ENCODE measurements around the gene PDGFB. TPM values are rescaled to one million over a fixed set of nuclear protein-coding genes. Genes with fewer than 3 reads are reported as not detected.

PDGFB gene
- total RNA-seq, 1 experiment from 2014 or later = 20.9 TPM

DNA sequence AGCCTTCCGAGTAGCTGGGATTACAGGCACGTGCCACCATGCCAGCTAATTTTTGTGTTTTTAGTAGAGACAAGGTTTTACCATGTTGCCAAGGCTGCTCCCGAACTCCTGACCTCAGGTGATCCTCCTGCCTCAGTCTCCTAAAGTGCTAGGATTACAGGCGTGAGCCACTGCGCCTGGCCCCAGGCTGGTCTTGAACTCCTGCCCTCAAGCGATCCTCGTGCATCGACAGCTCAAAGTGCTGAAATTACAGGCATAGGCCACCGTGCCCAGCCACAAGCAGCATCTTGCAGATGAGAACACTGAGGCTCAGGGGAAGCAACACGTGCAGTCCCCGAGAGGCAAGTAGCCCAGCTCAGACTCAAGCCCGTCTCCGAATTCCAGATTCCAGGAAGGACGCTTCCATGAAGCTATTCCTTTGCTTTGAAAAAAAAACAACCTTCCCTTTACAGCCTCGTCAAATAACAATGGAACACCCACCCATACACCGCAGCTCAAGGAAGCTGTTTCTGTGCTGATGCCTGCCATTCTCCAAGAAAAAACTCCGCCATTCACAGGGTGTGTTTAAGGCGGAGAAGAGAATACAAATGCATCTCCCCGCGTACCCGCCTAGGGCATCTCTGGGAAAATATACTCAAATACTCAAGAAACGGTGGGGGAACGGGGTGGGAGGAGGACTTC, 34.5 kb upstream of the PDGFB start:
- in situ Hi-C loops (cut with HindIII; ENCODE audit: low pct_unique_long_range_greater_than_20kb, low sequenced_read_pairs) = no loop called here
- DNase-seq (ENCODE audit: low read depth) = no peak

DNA sequence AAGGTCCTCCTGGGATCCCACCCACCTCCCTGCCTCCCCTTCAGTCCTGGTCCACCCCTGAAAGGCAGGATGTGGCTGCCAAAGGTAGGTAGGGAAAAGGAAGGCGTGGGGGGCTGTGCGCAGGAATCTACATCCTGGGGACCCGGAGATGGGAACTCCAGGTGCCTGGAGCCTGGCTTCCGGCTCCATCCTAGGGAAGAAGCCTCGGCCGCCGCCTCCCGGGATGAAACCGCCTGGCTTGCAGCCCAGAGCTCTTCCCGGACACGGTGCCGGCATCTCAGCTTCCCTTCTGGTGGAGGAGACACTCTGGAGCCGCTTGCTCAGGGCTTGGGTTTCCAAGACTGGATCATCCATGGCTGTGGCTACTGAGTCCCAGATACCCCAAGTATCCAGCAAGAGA, 33.3 kb upstream of the PDGFB start:
- in situ Hi-C loops (cut with HindIII; ENCODE audit: low pct_unique_long_range_greater_than_20kb, low sequenced_read_pairs) = no loop called here
- DNase-seq (ENCODE audit: low read depth) = no peak

DNA sequence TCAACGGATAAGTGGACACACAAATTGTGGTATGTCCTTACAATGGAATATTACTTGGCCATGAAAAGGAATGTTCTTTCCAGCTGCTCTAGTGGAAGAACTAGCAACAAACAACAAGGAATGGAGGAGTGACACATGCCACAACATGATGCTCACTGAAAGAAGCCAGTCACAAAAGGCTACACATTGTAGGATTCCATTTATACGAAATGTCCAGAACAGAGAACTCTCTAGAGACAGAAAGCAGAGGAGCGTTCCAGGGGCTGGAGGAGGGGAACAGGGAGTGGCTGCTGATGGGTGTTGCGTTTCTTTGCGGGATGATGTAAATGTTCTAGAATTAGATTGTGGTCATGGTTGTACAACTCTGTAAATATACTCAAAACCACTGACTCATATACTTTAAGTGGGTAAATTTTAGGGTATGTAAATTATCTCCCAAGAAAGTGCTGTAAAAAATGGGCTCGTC, 32.4 kb upstream of the PDGFB start:
- in situ Hi-C loops (cut with HindIII; ENCODE audit: low pct_unique_long_range_greater_than_20kb, low sequenced_read_pairs) = no loop called here
- DNase-seq (ENCODE audit: low read depth) = peak; percentile 74

DNA sequence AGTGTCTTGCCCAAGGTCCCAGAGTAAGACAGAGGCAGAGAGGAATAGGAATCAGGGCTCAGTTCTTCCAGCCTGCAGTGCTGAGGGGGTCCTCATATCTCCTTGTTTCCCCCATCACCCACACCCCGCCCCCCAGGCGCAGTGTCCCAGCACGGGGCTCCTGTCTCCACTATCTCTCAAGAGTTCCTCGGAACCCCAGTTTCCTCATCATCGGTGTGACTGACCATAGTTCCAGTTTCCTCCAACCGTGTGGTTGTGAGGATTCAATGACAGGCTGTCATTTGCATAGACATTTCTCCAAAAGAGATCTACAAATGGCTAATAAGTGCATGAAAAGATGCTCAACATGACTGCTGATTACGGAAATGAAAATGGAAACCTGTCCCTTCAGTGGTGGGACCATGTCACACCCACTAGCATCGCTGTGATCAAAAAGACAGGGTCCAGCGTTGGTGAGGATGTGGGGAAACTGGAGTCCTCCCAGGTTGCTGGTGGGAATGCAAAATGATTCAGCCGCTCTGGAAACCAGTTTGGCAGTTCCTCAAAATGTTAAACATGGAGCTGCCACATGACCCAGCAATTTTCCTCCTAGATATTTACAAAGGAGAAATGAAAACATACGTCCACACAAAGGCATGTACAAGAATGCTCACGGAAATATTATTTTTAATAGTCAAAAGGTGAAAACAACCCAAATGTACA, 31.8 kb upstream of the PDGFB start:
- in situ Hi-C loops (cut with HindIII; ENCODE audit: low pct_unique_long_range_greater_than_20kb, low sequenced_read_pairs) = no loop called here
- no peak for DNase-seq (ENCODE audit: low read depth)

DNA sequence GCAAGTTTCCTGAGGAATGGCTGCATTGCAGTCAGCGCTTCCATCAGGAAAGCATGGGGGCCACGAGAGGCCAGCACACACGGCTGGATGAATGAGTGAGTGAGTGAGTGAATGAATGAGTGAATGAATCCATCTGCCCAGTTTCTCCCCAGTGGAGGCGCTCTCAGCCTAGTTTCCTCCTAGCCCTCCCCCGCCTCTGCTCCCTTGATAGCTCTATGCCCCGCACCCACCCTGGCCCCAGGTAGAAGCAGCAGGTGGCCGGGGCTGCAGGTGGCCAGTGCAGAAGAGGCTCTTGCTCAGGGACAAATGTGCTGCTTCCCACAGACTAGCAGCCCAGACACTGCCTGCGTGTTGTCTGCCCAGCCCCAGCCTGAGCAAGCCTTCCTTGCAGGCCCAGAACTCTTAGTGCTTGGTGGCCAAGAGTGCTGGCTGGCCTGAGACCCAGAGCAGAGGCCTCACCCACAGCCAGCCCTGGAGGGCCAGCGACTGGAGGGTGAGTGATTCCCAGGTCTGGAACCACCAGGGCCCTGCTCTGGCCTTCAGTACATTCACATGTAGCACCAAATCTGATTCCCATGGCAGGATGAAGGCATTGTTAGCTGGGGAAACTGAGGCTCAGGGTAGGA, 31.1 kb upstream of the PDGFB start:
- in situ Hi-C loops (cut with HindIII; ENCODE audit: low pct_unique_long_range_greater_than_20kb, low sequenced_read_pairs) = no loop called here

DNA sequence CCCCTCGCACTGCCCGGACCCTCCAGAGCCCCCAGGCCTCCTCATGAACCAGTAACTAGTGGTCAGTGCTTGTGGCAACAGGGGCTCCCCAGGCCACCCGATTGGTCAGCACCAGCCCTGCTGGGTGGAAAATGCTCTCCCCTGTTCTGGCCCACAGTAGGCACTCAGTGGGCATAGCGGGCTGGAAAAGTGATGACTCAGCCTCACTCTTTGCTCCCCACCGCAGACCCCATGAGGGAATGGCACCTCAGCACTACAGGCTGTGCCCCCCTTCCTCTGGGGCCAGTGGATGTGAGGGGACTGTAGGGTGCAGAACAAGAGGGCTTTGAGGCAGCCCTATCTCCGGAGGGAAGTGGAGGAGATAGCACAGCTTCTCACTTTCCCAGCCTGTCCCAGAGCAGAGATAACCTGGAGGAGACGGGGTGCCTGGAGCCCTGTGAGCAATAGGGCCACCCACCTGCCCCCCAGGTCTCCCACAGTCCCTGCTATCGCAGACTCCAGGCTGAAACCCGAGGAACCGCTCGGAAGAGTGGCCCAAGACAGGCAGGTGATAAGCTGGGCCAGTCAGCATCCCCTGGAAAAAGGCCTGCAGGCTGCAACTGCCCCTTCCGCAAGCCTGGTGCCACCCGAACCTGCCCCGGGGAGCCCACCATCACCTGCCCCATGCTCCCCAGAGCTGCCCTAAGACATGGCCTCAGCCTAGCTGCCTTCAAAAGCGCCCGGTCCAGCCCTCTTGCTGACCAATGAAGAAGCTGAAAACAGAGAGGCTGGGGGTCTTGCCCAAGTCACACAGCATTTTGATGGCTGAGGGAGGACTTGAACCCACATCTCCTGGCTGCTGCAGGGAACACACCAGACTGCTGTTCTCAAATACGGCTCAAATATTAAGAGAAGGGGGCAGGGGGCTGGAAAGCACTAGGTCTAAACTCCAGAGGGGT, 29.4 kb upstream of the PDGFB start:
- no peak for DNase-seq (ENCODE audit: low read depth)
- in situ Hi-C loops (cut with HindIII; ENCODE audit: low pct_unique_long_range_greater_than_20kb, low sequenced_read_pairs) = no loop called here

More for the DNA sequence above, 31.1 kb upstream of the PDGFB start:
- no peak for DNase-seq (ENCODE audit: low read depth)

DNA sequence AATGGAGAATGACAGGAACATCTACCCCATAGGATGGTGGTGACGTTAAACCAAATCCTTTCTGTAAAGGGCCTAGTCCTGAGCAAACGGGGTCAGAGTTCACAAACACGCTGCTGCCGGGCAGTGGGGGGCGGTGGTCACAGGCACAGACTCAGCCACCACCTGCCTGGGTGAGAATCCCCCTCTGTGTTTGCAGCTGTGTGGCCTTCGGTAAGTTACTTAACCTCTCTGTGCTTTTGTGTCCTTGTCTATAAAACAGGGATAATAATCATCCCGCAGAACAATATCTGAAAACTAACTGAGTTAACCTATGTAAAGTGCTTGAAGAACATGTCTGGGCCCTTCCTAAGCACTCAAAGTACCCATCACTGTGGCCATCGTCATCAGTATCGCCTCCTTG, 26.0 kb upstream of the PDGFB start:
- in situ Hi-C loops (cut with HindIII; ENCODE audit: low pct_unique_long_range_greater_than_20kb, low sequenced_read_pairs) = no loop called here
- DNase-seq (ENCODE audit: low read depth) = no peak

DNA sequence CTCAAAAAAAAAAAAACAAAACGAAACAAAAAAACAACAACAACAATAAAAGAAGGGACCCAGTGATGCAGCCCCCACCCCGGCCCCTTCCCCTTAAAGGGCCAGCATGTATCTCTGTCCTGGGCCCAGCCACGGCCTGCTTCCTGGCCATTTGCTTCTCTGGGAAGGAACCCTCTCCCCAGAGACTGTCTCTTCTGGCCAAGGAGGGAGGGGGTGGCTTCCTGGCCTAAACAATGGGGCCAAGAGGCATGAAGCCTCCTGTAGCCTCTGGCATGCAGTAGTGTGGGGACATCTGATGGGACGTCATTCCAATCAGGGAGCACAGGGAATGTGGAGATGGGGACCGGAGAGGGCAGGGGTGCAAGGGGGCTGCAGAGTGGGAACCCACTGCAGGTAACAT, 25.5 kb upstream of the PDGFB start:
- in situ Hi-C loops (cut with HindIII; ENCODE audit: low pct_unique_long_range_greater_than_20kb, low sequenced_read_pairs) = no loop called here
- DNase-seq (ENCODE audit: low read depth) = no peak

DNA sequence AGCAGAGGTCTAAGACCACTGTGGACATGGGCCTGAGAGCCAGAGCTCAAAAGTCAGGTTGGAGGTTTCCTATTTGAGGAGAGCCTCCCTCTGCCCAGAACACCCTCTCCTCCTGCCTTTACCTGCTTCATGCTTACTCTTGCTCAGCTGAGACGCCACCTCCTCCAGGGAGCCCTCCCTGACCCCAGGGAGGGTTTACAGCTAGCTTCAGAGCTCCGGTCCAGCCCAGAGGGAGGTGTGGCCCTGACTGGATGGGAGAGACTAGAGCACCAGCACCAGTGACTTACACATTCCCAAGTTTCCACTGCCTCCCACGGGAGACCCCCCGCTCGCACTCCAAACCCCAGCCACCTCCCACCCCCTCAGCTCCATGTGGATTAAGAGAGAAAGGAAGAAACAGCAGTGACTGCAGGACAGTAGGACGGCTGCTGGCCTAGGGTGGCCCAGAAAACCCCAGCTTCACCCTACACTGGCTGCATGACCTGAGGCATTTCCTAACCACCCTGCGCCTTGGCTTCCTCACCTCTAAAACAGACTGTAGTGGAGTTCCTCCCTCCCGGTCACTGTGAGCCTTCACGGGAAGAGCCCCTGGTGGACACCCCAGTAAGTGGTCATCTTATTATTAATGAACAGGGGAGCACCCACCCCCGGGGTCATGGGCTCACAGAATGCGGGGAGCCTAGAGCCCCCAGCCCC, 24.5 kb upstream of the PDGFB start:
- no peak for DNase-seq (ENCODE audit: low read depth)
- in situ Hi-C loops (cut with HindIII; ENCODE audit: low pct_unique_long_range_greater_than_20kb, low sequenced_read_pairs) = no loop called here

DNA sequence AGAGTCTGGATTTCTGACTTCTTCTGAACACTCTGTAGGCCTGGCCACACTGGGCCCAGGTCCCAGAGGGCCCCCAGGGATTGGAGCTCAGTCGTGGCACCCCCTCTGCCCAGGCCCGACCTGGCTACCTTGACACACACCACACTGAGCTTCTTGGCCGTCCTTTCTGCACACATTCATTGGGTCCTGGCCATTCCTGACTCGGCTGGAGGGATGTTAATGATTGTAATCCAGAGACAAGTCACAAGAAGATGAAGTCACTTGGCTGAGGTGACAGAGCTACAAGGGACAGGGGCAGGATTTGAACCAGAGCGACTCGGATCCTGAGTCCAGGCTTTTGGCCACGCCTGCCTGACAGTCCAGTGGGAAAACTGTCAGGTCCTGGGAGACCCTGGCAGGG, 23.9 kb upstream of the PDGFB start:
- in situ Hi-C loops (cut with HindIII; ENCODE audit: low pct_unique_long_range_greater_than_20kb, low sequenced_read_pairs) = no loop called here

DNA sequence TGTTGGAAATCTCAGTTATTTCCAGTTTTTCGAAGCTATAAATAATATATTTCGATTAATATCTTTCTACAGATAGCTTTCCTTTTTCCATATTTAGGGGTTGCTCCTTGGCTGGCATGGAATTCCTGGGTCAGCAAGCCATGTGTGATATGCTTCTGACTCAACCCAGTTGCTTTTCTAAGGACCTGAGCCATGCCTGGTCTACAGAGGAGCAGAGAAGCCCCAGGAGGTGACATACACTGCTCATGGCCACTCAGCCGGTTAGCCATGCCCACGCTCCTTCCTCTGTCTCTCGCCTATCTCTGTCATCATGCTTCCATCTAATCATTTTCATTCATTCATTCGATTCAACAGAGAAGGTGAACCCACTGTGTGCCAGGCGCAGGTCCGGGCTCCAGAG, 23.2 kb upstream of the PDGFB start:
- DNase-seq (ENCODE audit: low read depth) = peak; percentile 42
- in situ Hi-C loops (cut with HindIII; ENCODE audit: low pct_unique_long_range_greater_than_20kb, low sequenced_read_pairs) = no loop called here

More for the DNA sequence above, 23.9 kb upstream of the PDGFB start:
- DNase-seq (ENCODE audit: low read depth) = peak; percentile 52

DNA sequence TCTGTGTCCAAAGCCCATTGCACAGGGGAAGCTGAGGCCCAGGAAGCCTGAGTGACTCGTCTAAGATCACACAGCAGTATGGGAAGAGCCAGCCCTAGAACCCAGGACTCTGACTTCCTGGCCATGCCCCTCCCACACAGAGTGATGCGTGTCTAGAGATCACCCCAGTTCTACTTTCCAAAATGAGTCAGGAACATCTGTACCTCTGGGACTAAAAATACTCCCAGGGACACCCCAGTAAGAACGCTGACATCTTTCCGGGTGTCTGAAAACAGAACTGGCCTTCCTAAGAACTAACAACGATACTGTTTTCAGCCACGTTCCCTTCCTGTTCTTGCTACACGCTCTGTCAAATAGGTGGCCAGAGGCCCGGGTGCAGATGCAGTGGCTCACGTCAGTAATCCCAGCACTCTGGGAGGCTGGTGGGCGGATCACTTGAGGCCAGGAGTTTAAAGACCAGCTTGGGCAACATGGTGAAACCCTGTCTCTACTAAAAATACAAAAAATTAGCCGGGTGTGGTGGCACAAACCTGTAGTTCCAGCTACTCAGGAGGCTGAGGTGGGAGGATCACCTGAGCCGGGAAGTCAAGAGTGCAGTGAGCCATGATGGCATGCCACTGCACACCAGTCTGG, 21.7 kb upstream of the PDGFB start:
- in situ Hi-C loops (cut with HindIII; ENCODE audit: low pct_unique_long_range_greater_than_20kb, low sequenced_read_pairs) = no loop called here
- DNase-seq (ENCODE audit: low read depth) = no peak

DNA sequence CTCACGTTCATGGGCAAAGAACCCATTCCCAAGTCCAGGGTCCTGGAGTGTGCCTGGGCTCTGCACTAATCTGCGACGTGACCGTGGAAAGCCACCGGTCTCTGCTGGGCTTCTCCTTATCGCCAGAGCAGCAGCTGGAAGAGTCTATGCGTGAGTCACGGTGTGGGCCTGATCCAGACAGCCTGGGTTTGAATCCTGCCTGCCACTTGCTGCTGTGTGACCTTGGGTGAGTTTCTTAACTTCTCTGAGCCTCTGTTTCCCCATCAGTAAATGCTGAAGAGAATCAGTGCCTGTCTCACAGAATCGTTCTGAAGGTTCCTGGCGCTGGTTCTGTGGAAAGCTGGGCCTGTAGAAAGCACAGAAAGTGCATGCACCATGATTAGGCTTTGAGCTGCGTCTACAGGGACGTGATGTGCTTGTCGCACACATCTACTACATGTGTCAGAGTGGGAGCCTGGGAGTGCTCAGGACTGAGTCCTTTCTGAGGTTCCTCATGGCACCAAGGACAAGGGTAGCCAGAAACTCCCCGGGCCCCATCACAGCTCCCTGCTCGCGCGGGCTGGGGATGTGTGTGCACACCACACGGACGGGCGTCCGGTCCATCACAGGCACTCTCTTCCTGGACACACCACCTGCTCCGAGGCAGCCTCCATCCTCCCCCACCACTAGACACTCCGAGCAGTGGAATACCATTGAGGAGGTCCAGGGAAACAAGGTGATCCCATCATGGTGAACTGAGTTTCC, 20.5 kb upstream of the PDGFB start:
- DNase-seq (ENCODE audit: low read depth) = no peak
- in situ Hi-C loops (cut with HindIII; ENCODE audit: low pct_unique_long_range_greater_than_20kb, low sequenced_read_pairs) = no loop called here

DNA sequence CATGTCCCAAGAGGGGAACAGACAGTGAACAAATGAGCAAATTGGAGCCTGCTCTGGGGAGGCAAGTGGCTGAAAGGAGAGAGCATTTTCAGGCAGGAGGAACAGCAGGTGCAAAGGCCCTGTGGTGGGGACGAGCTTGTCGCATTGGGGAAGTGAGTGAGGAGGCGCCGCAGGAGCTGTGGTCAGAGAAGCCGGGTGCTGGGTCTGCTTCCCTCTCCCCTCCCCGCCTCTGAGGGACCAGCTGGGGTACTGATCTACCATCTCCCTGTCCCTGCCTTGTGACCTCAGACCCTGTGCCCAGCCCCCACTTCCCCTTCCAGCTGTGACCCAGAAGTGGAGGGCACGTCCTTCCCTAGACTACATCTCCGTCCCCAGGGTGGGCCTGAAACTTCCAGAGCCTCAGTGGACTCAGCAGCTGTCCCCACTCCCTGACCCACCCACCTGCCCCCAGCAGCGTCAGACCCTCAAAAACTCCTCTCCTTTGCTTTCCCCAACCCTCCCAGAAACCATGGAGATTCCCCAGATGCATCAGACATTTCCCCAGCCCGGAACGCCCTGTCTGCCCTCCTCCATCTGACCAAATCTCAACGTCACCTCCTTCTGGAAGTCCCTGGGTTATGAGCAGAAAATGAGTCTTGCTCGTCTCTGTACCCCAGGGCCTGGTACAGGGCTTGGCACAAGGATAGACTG, 19.7 kb upstream of the PDGFB start:
- in situ Hi-C loops (cut with HindIII; ENCODE audit: low pct_unique_long_range_greater_than_20kb, low sequenced_read_pairs) = no loop called here

DNA sequence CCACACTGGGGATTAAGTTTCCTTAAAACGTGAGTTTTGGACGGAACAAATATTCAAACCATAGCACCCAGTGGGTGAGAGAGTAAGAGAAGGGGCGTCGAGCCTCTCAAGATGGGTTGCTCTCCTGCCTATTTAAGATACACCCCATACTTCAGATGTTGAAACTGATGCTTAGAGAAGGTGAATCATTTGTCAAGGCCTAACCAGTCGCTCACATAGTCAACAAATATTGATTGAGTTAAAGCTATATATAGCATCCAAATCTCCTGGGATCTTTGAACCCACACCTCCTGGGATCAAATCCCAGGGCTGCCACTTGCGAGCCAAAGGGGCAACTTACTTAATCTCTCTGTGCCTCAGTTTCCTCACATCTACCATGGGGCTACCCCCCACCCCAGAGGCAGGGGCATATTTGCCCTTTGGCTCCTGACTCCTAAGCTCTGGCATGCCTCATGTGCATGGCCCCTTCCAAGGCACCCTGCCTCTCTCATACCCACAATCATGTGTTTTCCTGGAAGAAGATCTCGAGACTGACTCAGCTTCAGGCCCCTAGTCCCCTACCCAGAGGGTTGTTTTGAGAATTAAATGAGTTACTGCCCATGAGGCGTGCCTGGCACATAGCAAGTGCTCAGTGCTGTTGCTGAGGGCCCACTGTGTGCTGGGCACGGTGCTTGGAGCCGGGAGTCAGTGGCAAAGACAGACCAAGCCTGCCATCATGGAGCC, 19.0 kb upstream of the PDGFB start:
- no peak for DNase-seq (ENCODE audit: low read depth)
- in situ Hi-C loops (cut with HindIII; ENCODE audit: low pct_unique_long_range_greater_than_20kb, low sequenced_read_pairs) = no loop called here

More for the DNA sequence above, 19.7 kb upstream of the PDGFB start:
- DNase-seq (ENCODE audit: low read depth) = no peak

DNA sequence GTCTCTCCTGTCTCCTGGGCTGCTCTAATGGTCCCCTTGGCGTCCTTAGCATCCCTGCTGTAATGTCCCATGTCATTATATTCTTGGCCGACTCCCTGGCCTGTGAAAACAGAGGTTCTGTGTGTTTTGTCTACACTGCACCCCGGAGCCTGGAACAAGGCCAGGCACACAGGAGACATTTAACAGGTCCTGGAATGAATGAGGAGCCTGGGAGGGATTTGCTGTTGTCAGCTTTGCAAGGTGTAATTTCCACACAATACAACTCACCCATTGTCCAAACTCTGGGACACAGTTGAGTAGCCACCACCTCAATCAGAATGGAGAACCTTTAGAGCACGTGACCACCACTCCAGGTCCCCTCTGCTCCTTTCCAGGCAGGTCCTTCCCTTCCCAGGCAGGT, 14.9 kb upstream of the PDGFB start:
- DNase-seq (ENCODE audit: low read depth) = peak; percentile 40
- in situ Hi-C loops (cut with HindIII; ENCODE audit: low pct_unique_long_range_greater_than_20kb, low sequenced_read_pairs) = no loop called here

All from Caki2 (cell line).